GM21381 (cell line): ENCODE data around the gene PCDH8.

ENCODE experiments used
- ATAC-seq: cut with Tn5 transposase; IDR thresholded peaks from one replicate; pipeline ENCODE4 v1.9.1; 2021; ENCODE audit warnings: mild to moderate bottlenecking, moderate library complexity; ENCODE audit not compliant: unreplicated experiment

PCDH8 gene

DNA sequence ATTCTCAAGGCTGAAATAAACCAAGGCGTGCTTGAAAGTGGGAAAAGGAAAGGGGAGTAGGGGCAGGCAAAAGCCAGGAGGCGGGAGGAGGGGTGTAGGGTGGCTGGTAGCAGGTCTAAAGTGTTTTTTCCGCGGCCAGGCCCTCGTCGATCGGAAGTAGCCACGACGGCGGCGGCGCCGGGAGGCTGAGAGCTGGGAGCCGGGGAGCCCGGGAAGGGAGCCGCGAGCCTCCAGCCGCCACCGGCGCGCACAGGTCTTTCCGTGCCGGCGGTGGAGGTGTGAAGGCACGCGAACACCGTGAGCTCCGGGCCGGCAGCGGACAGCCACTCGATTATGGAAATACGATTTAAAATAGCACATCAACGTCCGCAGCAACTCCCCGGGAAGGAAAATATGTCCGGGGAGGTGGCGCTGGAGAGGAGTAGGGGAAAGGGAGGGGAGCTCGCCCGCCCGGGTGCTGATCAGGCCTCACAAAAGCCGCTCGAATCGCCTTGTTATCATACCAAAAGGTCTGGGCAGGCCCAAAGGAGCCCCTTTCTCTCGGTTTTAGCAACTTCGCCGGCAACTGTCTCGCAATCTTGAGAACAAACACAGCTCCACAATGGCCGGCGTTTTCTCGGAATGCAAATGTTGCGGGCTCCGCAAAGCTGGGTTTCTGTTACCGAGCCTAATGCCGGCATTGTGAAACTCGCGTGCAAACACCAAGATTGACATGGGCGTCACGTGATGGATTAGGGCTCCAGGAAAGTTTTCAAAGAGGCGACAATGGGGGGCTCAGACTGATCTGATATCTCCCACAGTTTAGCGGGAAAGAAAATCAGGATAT lies 2.9 kb upstream of the PCDH8 start:
- peak; percentile 83 for ATAC-seq

DNA sequence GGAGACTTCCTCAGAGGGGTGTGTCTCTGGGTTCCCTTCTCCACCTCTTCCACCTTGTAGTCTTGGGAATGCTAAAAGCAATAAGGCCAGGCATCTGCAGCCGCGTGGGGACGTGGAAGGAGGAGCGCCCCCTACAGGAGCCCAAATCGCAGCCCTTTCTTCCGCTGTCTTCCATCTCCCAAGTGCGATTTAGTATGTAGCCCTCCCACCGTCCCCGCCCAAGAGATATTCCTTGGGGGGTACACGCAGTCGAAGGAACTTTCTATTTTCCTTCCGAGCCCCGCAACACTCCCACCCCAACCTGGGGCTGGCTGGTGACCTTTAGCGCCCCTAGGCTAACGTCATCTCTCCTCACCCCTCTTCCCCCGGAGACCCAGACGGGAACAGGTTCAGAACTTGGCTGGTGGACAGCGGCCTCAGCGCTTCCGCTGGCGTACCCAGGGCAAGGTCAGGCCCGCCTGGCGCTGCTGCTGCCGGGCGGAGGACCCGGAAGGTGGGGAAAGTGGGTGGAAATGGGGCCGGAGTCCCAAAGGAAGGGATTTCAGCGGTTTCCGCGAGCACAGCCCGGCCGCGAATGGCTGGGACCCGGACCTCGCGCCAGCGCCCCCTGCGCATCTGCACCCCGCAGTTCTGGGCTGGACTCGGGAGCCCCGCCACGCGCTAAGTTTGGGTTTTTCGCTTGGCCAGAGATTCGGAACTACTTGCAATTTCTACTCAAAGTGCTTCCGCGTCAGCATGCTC lies 2.1 kb upstream of the PCDH8 start:
- peak; percentile 51 for ATAC-seq

DNA sequence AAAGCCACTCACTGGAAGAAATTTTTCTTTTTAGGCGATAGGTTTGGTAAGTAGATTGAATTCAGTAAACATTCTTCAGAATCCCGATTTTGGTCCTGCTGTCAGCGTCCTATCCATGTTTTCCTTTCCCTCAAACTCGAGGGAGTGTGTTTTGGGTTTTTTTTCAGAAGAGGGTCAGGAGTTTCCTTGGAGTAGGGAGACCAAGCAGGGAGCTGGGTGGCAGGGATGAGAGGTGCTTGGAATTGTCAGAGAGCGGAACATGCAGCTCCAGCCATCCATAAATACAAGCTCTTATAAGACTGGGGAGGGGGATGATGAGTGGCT lies 1.6 kb upstream of the PCDH8 start:
- ATAC-seq = no peak

DNA sequence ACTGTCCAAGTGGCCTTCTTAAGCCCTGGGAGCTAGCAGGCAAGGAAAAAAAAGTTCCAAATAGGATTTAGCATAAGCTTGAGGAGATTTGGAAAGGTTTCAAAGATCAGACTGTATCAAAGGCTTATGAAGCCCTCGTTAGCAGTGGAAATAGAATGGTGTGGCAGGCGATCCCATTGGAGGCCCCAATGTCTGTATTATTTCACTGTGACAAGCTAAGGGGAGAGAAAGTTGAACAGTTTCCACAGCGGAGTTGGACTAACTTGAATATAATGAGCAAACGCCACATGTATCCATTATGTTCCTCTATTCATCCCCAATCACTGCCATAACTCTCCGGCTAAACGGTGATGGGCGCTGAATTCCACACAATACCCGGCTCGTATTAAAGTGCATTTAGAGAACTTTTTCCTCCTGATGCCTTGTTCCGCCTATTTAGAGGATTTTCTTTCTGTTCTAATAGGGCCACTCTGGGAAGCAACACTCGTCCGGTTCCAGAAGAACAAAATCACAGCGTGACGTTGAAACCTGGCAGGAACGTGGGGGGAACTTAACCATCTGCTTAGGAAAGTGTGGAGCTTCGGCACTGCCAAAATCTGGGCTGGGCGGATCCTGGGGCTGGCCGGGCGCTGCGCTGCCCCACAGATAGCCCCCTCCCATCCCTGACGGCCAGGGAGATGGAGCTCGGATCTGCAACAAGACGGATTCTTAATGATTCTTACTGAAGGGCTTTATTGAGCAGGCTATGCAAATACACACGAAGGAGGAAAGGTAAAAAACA lies 1.0 kb upstream of the PCDH8 start:
- no peak for ATAC-seq

DNA sequence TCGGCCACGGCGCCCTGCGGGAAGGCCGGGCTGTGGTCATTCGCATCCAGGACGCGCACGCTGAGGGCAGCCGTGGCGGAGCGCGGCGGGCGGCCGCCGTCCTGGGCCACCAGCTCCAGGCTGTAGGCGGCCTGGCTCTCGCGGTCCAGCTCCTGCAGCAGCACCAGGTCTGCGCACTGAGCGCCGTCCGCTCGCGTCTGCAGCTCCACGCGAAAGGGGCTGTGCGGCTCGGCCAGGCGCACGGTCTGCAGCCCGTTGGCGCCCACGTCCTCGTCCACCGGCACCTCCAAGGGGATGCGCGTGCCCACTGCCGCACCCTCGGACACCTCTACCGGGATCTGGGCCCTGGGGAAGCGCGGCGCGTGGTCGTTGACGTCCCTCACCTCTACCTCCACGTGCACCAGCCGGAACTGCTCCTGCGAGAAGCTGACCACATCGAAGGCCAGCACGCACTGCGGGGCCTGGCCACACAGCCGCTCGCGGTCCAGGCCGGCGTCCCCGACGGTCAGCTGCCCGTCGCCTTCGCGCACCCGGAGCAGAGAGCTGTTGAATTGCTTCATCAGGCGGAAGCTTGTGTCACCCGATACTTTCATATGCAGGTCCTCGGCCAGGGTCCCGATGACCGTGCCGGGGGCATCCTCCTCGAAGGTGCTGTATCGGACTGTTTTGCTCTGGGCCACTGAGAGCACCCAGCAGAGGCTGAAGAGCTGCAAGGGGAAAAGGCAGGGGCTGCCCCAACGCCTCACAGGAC lies 583 bp downstream of the PCDH8 start:
- no peak for ATAC-seq

DNA sequence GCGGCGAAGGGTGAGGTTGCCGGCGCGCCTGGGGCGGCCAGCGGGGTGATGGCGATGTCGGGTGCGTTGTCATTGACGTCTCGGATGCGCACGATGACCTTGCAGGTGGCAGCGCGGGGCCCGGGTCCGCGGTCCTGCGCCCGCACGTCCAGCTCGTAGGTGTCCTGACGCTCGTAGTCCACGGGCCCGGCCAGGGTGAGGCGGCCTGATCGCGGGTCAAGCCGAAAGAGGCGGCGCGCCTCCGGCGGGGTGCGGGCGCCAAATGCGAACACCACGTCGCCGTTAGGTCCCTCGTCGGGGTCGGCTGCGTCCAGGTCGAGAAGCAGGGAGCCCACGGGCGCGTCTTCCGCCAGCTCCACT lies 1.1 kb downstream of the PCDH8 start:
- ATAC-seq = no peak

DNA sequence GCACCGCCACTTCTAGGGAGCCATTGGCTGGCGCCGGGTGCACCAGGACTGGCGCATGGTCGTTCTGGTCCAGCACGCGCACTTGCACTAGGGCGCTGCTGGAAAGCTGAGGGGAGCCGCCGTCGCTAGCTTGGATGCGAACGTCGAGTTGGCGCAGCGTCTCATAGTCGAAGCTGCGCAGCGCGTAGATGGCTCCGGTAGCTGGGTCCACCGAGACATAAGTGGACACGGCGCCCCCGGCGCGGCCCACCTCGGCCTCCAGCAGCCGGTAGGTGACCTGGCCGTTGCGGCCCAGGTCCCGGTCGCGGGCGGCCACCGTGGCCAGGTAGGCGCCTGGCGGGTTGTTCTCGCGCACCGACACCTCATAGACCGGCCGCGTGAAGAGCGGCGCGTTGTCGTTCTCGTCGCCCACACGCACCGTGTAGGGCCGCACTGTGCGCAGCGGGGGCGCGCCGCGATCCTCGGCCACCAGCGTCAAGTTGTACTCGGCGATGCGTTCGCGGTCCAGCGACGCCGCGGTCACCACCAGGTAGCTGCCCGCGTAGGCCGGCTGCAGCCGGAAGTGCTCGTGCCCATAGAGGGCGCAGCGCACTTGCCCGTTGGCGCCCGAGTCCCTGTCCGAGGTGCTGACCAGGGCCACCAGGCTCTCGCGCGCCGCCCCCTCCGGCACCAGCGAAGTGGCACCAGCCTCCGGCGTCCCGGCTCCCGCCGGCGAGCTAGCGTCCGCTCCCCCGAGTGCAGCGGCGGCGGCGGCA lies 1.7 kb downstream of the PCDH8 start:
- no peak for ATAC-seq

DNA sequence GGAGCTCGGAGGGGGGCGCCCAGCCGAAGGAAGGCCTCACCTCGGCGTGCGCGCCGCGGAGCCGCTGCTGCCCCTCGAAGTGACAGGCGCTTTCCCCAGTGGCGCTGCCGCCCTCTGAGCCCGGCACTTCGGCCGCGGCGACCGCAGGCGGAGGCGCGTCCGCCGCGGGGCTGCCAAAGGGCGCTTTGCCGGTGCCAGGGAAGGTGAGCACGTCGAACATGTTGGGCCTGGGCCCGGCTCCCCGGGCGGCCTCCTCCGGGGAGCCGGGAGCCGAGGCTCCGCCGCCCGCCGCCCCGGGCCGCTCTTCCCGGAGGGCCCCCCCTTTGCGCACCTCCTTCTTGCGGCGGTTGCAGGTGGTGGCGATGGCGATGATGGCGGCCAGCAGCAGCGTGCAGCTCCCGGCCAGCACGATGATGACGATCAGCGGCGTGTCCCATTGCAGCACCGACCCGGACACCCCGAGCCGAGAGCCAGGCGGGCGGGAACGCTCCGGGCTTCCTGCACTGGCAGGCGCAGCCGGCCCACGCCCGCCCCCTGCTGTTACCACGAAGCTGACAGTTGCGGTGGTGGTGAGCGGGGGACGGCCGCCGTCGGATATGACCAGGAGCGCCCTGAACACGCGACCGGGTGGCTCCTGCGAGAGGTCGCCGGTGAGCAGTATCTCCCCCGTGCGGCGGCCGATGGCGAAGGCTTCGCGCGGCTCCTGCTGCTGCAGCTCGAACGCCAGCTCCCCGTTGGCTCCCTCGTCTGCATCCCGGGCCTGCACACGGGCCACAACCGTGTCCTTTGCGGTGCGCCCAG lies 2.5 kb downstream of the PCDH8 start:
- ATAC-seq = no peak

DNA sequence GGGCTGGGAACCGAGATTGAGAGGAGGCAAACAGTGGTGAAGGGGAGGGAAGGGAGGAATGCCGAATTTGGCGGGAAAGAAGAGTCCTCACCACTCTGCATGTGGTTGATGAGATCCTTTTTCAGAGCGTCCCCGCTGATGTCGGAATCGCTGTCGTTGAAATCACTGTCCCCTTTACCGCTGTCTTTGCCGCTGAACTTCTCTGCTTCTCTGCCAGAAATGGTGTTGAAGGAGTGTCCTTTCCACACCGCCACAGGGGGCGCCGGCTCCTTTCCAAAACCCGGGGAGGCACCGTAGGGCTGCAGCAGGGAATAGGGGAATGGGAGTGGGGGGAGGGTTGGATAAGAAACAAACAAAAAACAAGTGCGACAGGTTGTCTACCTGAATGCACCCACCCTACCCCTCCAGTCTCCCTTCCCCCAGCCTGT lies 3.1 kb downstream of the PCDH8 start:
- ATAC-seq = no peak

DNA sequence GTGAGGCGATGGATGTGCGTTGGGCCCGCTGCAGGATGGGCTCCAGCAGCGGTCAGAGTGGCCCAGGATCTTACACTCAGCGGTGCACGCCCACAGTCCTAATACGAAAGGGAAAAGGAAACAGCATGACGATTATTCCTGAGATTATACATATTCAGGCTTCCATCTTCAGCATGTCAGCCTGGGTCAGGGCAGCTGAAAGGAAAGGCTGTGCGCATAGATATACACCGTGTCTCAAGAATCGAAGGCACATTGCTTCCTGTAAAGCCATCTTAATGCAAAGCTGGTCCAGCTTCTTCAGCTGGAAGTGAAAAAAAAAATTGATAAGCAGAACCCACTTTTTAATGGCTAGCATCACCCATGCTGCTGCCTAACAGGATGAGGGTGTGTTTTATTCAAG lies 3.6 kb downstream of the PCDH8 start:
- no peak for ATAC-seq

DNA sequence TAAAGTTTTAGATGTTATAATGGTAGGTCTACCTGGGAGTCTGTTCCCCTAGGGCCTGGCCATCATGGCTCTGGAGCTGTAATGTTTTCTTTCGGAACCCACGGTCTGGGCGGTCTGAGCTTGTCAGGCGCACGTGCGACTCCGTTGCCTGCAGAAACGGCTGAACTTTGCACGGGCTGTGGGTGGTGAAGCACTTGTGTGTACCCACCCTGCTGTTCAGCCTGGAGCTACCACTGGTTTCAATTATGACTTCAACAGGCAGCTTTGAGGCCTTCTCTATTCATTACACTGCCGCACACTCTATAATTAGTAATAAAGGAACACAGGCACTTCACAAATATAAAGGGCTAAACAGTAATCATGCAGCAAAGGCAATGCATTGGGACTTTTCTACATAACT lies 6.0 kb downstream of the PCDH8 start:
- ATAC-seq = no peak

DNA sequence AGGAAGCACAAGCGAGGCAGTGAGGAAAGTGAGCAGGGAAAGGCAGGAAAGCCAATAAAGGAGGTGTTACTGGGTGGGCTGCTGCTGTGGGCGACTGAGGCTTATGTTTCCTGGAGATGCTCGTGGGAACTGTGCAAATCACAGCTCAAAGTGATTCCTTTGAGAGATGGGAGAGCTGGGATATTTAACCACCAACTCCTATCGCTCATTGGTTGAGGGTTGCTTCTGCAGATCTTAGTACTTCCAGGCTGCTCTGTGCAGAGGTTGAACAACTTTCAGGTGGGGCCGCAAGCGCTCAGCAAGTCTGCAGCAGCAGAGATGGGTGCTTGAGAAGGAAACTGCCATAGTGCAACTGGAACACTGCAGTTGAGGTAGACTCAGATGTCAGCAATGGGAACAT lies 8.4 kb downstream of the PCDH8 start:
- no peak for ATAC-seq

DNA sequence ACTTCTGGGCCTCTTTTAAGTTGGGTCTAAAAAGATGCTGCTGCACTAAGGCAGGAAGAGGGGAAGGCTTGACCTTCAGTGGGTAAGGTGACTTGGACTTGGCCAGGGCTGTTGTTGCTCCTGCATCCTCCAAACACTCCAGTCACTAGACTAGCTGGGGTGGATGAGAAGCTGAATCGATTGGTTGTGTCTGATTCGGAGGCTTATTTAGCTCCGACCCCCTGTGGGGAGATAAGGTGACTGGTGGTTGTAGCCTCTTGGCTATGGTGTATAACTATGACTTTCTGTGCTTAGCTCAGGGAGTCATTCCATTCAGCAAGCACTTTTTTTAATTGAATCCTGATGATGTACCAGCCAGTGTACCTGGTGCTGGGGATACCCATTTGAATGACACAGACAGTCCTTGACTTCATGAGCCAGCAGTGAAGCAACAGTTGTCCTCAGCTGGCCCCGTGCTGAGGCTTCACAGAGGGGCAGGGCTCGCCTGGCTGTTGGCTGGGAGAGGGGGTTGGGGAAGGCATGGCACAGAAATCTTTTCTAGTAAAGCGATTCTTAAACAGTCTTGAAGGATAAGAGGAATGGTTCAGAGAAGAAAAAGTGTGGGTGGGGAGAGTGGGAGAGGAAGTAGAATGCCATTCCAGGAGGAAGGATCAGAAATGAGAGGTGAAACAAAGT lies 9.9 kb downstream of the PCDH8 start:
- ATAC-seq = no peak

DNA sequence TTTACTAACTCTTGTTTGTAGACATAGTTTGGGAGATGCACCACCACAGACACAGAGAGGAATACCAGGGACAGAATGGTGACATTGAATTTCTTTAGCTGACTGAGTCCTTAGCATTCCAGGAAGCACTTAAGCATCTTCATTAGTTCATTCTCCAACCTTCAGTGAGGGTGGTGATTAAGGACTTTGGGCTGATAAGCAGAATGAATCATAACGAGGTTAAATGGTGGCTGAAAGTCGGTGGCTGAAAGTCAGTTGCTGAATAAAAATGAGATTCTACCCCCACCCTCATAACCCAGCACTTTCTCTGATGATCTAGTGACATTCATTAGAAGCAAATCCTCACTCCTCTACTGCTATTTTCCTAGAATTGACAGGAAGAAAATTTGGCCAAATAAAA lies 10.6 kb downstream of the PCDH8 start:
- ATAC-seq = no peak

DNA sequence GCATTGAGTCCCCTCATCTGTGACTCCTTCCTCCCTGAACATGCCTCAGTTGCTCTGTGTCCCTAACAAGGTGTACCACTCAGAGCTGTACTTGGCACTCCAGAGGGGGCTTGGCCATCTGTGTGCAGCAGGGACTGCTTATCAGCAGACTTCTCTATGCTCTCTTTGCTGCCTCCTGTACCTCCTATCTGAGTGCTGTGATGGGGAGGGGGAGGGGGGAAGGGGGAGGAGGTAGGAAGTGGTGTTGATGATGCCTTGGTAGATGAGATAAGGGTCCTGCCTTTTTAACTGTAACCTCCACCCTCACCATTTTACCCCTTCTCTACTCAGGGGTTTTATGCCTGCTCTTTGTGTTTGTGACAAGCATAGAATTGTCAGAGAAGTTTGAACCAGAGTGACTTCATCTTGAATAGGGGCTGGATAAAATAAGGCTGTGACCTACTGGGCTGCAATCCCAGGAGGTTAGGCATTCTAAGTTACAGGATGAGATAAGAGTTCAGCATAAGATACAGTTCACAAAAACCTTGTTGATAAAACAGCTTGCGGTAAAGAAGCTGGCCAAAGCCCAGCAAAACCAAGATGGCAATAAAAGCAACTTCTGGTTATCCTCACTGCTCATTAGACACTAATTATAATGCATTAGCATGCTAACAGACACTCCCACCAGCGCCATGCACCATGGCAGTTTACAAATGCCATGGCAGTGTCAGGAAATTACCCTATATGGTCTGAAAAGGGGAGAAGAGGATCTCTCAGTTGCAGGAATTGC lies 13.2 kb downstream of the PCDH8 start:
- no peak for ATAC-seq

DNA sequence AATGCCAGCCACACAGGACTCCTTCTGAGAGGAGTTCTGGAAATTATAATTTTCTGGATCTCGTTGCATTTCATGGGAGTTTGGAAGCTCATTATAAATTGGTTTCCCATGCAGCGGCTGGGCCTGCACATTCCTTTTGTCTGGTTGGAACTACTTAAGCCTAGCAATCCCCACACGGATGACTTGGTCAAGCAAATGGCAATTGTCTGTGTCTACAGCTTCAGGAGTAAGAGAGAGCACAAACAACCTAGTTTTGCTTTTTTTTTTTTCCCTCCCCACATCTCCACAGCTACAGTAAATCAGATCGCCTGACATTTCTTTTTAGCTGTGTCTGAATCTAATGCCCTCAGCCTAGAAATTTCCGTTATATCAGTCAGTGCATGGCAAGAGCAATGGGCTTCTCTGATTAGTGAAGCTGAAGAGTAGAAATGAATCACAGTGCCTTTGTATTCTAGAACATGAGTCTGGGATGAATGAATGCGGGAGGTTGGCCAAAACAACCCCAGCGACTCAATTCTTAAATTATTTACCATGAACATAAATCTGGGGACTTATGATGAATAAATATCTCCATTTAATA lies 15.1 kb downstream of the PCDH8 start:
- no peak for ATAC-seq

DNA sequence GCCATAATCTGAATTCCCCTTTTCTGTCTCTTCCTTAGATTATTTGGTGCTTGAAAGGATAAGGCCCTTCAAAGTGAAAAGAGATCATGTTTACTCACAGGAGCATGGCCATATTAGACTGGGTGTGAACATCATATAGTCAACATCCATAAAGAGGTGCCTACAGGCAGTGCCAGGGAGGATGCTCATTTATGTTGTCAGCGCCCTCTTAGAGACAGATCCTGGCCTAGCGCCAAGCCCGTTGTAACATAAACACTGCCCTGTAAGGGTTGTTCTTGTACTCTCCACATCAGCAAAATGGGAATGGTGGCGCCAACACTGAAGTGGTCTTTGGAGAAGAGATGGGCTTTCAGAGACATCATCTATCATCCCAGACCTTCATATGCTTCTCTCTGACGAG lies 16.1 kb downstream of the PCDH8 start:
- no peak for ATAC-seq

DNA sequence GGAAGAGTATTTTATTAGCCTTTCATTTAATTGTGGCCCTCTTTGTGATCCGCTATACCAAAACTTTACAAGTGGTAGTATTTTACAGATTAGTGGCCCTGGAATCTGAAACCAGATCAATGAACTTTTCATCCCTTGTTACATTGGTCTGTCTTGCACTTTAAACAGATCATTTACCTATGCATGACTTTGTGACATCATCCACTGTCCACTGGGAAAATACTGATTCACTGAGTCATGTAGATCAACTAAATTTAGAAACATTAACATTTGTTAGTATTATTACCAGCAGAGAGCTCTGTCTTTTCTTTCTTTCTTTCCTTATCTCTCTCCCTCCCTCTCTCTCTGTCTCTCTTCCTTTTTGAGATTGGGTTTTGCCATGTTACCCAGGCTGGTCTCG lies 17.5 kb downstream of the PCDH8 start:
- no peak for ATAC-seq
